Raji (cell line): ENCODE results near the gene EPB41L5.

Experiments
- POLR2A ChIP-seq: IDR thresholded peaks from 2 replicates; pipeline ENCODE4 v1.6.1; 2011; ENCODE audit warnings: low read depth, low read length, control low read depth; ENCODE audit not compliant: insufficient read depth

EPB41L5 gene

DNA sequence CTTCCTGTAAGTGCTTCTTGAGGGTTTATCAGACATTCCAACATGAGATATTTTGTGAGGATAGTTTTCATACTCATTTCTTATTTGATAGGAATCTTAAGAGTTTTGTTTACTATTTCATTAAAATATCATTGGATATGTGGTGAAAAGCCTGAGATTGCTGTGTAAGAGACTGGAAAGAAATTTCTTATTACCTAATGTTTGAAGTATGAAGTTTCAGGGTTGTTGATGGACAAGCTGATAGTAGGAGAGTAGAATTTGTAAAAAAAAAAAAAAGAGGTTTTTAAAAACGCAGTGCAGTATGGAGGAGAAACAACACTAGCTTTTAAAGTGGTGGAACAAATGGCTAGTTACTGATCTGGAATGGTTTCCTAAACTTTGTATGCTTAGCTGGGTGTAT, 7.7 kb downstream of the EPB41L5 start:
- no peak for TF ChIP-seq POLR2A

DNA sequence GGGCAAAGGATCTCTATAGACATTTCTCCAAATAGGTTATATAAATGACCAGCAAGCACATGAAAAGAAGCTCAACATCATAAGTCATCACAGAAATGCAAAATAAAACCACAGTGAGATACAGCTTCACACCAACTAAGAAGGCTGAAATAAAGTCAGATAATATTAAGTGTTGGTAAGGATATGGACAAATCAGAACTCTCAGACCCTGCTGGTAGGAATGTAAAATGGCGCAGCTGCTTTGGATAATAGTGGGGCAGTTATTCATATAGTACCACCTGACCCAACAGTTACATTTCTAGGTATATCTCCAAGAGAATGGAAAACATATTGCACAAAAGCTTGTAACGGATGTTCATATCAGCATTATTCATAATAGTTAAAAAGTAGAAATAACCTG, 14.0 kb downstream of the EPB41L5 start:
- TF ChIP-seq POLR2A: no peak

DNA sequence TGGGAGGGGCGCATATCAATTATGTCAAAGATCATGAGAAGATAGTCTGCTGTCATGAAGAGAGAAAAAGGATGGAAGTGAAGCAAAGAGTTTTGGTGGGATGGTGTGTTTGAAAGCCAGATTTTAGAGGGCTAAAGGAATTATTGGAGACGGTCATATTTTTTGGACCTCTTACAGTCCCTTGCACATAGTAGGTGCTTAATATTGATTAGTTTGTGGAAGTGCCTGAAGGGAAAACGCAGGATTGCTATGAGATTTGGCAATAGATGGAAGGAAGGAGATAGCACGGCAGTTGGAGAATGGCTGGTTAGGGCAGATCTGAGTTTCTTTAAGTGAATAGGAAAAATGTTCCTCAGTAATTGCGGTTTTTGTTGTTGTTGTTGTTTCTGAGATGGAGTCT, 15.9 kb downstream of the EPB41L5 start:
- TF ChIP-seq POLR2A: no peak

DNA sequence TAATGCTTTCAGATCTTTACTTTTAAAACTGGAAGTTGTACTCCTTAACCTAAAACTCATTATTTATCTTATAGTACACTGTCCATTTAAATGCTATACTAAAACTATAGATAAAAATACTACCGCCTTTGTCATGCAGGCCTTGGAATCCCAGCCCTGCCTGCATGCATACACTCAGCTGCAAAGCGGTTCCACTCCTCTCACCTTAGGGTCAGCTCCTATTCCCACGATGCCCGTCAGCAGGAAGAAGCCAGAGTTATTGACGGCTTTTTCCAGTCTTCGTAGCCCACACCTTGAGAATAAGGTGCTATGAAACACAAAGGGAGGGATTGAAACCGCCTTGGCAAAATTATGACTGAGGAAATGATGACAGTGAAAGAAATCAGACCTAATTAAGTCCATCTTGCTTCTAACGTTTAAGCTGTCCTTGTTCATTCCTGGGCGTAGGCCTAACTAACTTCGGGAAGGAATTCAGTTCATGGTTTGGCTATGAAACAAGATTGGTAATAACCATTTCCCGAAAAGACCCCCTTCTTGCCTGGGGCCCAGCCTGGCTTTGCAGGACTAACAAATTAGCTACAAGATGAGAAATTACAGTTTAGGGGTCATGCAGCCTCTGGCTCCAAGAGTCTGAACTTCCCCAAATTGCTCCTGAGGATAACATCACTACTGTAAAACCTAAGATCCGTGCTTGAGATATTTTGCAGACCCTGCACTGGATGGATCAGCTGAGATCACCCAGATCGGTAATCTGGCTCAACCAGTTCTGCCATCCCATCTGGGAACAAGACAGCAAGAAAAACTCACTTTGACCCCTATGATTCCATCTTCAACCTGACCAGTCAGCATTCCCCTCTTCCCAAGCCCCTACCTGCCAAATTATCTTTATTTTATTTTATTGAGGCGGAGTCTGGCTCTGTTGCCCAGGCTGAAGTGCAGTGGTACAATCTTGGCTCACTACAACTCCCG, 17.1 kb downstream of the EPB41L5 start:
- no peak for TF ChIP-seq POLR2A

DNA sequence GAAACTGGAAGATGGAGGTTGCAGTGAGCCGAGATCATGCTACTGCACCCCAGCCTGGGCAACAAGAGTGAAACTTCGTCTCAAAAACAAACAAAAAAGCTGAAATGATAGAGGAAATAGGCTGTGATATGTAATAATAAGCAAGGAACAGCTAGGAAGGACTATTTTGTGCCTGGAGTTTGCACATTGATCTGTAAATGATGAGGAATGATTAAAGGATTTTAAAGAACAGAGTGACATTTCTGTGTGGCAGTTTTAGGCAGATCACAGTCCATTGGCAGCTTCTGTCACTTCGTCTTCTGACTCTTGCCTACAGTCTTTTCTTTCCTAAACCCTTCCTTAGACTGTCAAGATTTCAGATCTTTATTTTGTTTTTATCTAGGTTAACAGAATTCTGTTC, 19.4 kb downstream of the EPB41L5 start:
- TF ChIP-seq POLR2A: no peak

DNA sequence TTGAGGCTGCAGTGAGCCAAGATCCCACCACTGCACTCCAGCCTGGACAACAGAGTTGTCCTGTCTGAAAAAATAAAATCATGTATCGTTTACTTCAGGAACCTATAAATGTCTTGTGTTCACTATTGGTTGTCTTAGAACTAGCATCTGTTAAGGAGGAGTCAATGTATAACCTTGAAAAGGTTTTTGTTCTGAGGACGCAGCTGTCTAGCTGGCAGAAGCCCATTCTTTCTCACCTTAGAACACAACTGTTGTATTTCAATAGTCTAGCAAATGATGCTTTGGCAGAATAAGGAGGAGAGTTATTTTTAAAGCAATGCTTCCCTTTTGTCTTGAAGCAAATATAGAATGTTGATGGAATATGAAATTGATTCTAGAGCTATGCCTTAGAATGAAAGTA, 21.1 kb downstream of the EPB41L5 start:
- no peak for TF ChIP-seq POLR2A

DNA sequence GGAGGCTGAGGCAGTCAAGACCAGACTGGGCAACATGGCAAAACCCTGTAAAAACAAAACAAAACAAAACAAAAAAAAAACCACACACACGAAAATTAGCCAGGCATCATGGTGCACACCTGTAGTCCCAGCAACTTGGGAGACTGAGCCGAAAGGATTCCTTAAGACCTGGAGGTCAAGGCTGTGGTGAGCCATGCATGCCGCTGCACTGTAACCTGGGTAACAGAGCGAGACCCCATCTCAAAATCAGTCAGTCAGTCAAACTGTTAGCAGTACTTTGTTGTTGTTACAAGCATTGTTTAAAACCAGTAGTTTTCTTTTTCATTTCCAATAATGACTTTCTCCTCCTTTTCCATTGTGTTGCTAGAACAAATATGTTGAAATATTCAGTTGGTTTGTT, 21.7 kb downstream of the EPB41L5 start:
- no peak for TF ChIP-seq POLR2A

DNA sequence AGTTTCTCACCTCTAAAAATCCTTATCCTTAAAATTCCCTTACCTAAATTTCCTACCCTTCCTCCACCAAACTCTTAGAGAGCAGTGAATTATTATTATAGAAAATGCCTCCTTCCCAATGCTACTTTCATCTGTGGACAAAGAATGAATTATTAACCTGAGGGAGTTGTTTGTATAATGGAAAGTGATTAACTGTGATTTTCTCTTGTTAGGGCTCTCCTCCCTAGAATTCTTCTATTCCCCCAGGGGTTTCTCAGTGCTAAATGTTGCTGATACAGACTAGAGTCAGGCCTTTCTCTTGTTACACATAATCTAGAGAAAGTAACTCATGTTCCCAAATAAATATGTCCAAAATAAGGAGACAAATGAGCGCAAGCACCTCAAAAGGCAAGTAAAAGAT, 23.3 kb downstream of the EPB41L5 start:
- TF ChIP-seq POLR2A: no peak

DNA sequence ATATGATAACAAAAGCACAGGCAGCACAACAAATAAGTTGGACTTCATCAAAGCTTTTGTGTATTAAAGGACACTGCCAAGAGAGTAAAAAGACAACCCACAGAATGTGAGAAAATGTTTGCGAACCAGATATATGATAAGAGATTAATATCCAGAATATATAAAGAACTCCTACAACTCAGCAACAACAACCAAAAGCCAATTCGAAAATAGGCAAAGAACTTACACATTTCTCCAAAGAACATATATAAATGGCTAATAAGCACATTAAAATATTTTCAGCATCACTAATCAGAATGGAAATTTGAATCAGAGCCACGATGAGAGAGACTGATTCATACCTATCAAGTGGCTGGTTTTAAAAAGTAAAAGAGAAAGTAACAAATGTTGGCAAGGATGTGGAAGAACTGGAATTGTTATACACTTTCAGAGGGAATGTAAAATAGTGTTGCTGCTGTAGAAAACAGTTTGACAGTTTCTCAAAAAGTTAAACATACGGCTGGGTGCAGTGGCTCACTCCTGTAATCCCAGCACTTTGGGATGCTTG, 25.2 kb downstream of the EPB41L5 start:
- TF ChIP-seq POLR2A: no peak

DNA sequence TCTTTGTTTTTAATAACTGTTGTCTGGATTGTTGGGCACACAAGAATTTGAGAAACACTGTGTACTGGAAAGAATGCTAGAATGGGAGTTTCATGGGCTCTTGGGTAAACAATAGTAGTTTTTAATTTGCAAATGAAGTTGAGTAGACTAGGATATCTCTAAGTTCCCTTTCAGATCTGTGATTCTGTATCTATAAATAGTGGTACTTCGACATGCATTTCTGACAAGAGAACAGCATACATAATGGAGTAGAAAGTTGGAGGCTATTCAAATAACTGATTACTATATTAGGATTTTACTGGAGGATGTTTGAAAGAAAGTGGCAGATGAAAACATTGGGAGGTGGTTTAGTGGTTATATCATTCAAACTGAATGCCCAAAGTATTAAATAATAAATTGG, 29.5 kb downstream of the EPB41L5 start:
- TF ChIP-seq POLR2A: no peak

DNA sequence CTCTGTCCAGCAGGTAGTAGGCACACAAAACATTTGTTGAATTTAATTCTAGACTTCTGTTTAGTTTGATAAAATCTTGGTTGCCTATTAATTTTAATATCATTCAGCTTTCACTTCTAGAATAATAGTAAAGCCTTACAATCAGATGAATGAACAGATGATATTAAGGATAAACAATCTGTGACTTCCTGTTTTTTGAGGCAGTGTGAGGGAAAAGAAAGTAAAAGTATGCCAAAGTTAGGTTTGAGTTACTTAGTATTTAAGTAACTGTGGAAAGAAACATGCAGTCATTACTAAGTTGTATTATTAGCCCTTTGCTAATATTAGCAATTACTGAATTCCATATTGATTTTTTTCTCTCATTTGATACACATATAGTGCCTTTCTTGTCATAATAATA, 31.5 kb downstream of the EPB41L5 start:
- TF ChIP-seq POLR2A: no peak

DNA sequence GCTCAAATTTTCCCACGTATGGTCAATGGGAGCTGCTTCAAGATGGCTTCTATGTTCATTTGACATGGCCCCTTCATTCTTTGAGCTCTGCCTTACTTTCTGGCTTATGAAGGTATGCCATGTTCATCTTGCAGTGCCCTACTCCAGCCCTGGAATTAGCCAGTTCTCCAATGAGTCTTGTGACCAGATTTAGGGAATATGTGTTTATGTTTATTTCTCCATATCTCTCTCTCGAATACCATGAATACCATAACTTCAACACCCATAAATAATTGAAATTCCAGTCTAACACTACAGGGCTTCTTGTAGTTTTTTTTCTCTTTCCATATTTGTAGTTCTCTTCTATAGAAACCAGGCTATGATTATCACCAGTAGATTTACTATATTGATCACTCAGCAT, 39.7 kb downstream of the EPB41L5 start:
- no peak for TF ChIP-seq POLR2A

DNA sequence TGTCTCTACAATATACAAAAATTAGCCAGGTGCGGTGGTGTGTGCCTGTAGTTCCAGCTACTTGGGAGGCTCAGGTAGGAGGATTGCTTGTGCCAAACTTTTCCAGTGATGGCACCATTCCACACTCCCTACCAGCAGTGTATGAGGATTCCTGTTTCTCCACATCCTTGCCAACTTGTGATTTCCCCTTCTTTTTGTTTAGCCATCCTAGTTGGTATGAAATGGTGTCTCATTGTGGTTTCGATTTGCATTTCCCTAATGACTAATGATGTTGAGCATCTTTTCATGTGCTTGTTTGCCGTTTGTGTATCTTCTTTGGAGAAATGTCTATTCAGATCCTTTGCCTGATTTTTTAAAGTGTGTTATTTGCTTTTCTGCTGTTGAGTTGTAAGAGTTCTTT, 41.0 kb downstream of the EPB41L5 start:
- TF ChIP-seq POLR2A: no peak

DNA sequence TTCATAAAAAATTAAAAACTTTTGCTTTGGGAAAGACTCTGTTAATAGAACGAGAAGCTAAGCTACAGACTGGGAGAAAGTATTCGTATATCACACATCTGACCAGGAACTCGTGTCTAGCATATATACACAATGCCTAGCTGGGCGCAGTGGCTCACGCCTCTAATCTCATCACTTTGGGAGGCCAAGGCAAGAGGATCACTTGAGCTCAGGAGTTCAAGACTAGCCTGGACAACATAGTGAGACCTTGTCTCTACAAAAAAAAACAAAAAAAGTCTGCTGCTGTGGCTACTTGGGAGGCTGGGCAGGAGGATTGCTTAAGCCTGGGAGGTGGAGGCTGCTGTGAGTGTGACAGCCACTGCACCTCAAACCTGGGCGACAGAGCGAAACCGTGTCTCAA, 46.6 kb downstream of the EPB41L5 start:
- no peak for TF ChIP-seq POLR2A

DNA sequence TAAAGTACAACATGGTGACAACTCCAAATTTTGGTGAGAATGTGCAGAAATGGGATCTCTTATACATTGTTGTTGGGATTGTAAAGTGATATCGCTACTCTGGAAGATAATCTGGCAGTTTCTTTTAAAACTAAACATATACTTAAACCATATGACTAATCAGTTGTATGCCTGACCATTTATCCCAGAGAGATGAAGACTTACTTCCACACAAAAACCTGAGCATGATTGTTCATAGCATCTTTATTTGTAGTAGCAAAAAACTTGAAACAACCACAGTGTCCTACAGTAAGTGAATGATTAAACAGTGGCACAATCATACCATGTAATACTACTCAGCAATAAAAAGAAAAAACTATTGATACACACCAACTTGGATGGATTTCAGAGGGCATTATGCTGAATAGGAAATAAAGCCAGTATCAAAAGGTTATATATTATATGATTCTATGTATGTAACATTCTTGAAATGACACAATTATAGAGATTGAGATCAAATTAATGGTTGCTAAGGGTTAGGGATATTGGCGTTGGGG, 47.3 kb downstream of the EPB41L5 start:
- TF ChIP-seq POLR2A: no peak

DNA sequence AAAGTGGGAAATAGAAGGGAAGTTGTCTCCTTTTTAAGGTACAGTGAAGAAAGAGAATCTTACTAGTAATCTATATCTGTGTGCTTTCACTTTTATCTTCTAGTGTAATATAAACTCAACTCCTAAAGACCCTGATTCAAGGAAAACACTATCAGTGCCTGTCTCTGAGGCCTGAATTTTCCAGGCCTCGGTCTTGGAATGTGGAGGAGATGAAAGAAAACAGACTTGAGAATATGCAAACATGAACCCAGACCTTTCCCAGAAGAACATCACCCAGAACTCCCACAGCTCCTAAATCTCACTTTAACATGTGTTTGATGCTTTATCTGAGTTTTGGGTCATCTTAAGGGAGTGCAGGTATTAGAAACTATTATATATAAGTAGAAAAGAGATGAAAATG, 51.8 kb downstream of the EPB41L5 start:
- no peak for TF ChIP-seq POLR2A
